GM20000 (cell line): ENCODE data around the gene SEC14L6.
"Not testable (repeated sequence)": the region's sequence is repeated elsewhere in the genome, so short reads cannot be mapped to it uniquely, and the experiment has no call there.

Experiments
- DNase-seq: peaks from one replicate; pipeline ENCODE4 v3.0.0; 2012; ENCODE audit warnings: low spot score
- CTCF ChIP-seq: IDR thresholded peaks from 2 replicates; pipeline ENCODE4 v1.5.1; 2012; ENCODE audit warnings: mild to moderate bottlenecking, control low read depth; ENCODE audit errors: extremely low read depth, missing control alignments

Gene SEC14L6

GRCh38 chr22:30542811-30543188, 3.7 kb downstream of the SEC14L6 start:
- TF ChIP-seq CTCF, result no peak
- no peak for DNase-seq

GRCh38 chr22:30541961-30542810, 4.4 kb downstream of the SEC14L6 start:
- TF ChIP-seq CTCF, result no peak
- DNase-seq, result no peak

- not testable (repeated sequence) for DNase-seq
Observed at GRCh38 chr22:30541511-30541910, 5.0 kb downstream of the SEC14L6 start.

- no peak for DNase-seq
Observed at GRCh38 chr22:30539368-30539767, 7.2 kb downstream of the SEC14L6 start.

GRCh38 chr22:30538280-30538679, 8.3 kb downstream of the SEC14L6 start:
- no peak for DNase-seq
- TF ChIP-seq CTCF, result no peak

More at GRCh38 chr22:30539368-30539767, 7.2 kb downstream of the SEC14L6 start:
- TF ChIP-seq CTCF, result no peak

- no peak for TF ChIP-seq CTCF
- no peak for DNase-seq
Observed at GRCh38 chr22:30537083-30537731, 9.3 kb downstream of the SEC14L6 start.

- TF ChIP-seq CTCF, result no peak
- DNase-seq, result no peak
Observed at GRCh38 chr22:30535182-30535581, 11.4 kb downstream of the SEC14L6 start.
